Cardiac muscle cell (in vitro differentiated cells and primary cell): ENCODE data around the gene ANKRD17. TPM values are rescaled to one million over a fixed set of nuclear protein-coding genes. Genes with fewer than 3 reads are reported as not detected.

ENCODE experiments used
- DNase-seq, 2 donors: peaks; one replicate each; pipeline versions ENCODE4 v3.0.0 to v3.0.0-alpha.2; 2010 to 2017; ENCODE audit warnings: low read depth in 1 of 2, low spot score in 1 of 2
- H3K27ac ChIP-seq: fragments of 200-600 bp; sonication (generic); 2 replicates; pipeline ENCODE4 v1.5.1; 2016
- H3K27me3 ChIP-seq: fragments of 200-600 bp; sonication (generic); 2 replicates; pipeline ENCODE4 v1.6.0; 2016; ENCODE audit warnings: control low read depth
- H3K36me3 ChIP-seq: fragments of 200-600 bp; sonication (generic); 2 replicates; pipeline ENCODE4 v1.5.1; 2016; ENCODE audit warnings: control low read depth
- H3K4me1 ChIP-seq: fragments of 200-600 bp; sonication (generic); 2 replicates; pipeline ENCODE4 v1.8.1; 2017; ENCODE audit warnings: low read depth, mild to moderate bottlenecking, mixed run types
- H3K4me3 ChIP-seq: fragments of 200-600 bp; sonication (generic); 2 replicates; pipeline ENCODE4 v1.5.1; 2016; ENCODE audit warnings: mild to moderate bottlenecking
- H3K9me3 ChIP-seq: fragments of 200-600 bp; sonication (generic); 2 replicates; pipeline ENCODE4 v1.5.1; 2017; ENCODE audit warnings: low read depth, mild to moderate bottlenecking, control low read depth
- CTCF ChIP-seq: IDR thresholded peaks from 2 replicates; pipeline ENCODE4 v1.5.1; 2012; ENCODE audit warnings: low read depth, mild to moderate bottlenecking, low read length
- polyA plus RNA-seq: library from polyadenylated mRNA; unstranded; fragments of >200 nt; fragmentation: Nextera tagmentation; extraction: Ambion mirVana; gene quantifications from 2 replicates; pipeline ENCODE4 v1.2.1, GENCODE V29; 2016
- total RNA-seq: library from RNA; depleted of rRNA; stranded (reverse); fragments of >200 nt; gene quantifications from 2 replicates; pipeline ENCODE4 v1.2.3, GENCODE V29; 2016

Gene ANKRD17
- total and polyA plus RNA-seq, 2 experiments from 2014 or later, result 38.9 to 60.1 TPM

DNA sequence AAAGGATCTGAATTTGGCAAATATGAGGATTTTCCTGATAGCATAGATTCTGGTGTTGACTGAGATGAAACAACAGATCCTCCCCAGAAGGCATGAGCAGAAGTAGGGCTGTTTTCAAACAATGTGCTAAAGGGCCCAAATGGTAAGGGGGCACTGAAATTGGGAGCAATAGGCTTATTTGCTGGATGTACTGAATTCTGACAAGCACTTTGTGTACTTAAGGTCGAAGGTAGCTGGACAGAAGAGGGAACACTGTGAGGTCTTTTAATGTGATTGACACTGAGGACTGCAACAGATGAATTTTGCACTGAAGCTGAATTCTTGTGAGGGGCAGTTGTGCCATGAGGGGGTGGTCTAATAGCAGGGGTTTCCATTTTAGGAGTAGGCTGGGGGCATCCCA, 167.9 kb downstream of the ANKRD17 start:
- Histone ChIP-seq H3K4me3 (no peak overlapping the region), H3K9me3 (no peaks in the 10 kb centered on the region), H3K4me1 (no peaks in the 10 kb centered on the region), H3K27me3 (no peaks in the 10 kb centered on the region), H3K27ac (peak overlapping the region; percentile 64), H3K36me3 (peaks cover 53% of the 10 kb centered on the region)
- DNase-seq, result no peak
- no peak for TF ChIP-seq CTCF

GRCh38 chr4:73087871-73088270, 170.7 kb downstream of the ANKRD17 start:
- Histone ChIP-seq H3K27me3 (no peaks in the 10 kb centered on the region), H3K36me3 (peaks cover 58% of the 10 kb centered on the region), H3K27ac (no peak overlapping the region), H3K4me3 (no peak overlapping the region), H3K4me1 (no peaks in the 10 kb centered on the region), H3K9me3 (no peaks in the 10 kb centered on the region)
- DNase-seq, result no peak
- no peak for TF ChIP-seq CTCF

DNA sequence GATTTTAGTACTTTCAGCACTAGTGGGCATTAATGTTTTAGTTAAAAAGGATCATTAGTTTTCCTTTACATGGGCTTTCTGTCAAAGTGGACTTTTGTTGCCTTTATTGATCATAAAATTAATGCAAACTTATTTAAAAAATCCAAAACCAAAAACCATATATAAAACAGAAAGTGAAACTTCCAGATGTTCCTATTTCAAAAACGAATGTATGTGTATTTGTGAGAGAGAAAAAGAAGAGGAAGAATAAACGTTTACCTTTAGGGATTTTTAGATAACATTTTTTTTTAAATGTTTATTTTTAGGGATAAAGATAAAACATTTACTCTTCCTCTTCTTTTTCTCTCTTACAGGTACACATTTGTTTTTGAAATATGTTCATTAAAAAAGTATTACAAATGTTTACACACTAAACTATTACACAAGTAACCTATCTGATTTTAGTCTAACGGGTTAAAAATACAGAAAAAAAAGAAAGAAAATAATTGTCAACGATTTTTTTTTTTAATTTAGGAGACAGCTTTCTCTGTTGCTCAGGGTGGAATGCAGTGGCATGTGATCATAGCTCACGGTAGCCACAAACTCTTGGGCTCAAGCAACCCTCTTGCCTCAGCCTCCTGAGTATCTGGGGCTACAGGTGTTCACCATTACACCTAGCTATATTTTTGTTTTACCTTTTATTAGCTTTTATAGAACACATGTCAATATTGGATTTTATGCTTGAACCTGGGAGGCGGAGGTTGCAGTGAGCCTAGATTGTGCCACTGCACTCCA, 172.3 kb downstream of the ANKRD17 start:
- Histone ChIP-seq H3K27me3 (no peaks in the 10 kb centered on the region), H3K27ac (no peak overlapping the region), H3K9me3 (no peaks in the 10 kb centered on the region), H3K4me1 (no peaks in the 10 kb centered on the region), H3K36me3 (peaks cover 60% of the 10 kb centered on the region), H3K4me3 (no peak overlapping the region)
- TF ChIP-seq CTCF, result no peak
- no peak for DNase-seq

- Histone ChIP-seq H3K4me1 (no peaks in the 10 kb centered on the region), H3K27me3 (no peaks in the 10 kb centered on the region), H3K9me3 (no peaks in the 10 kb centered on the region), H3K27ac (no peak overlapping the region), H3K36me3 (peaks cover 73% of the 10 kb centered on the region), H3K4me3 (no peak overlapping the region)
- TF ChIP-seq CTCF, result no peak
- DNase-seq, result peak in 1 of 2 donors; percentile 20
These were observed 177.8 kb downstream of the ANKRD17 start for GRCh38 chr4:73080789-73081188.

GRCh38 chr4:73075832-73076231, 182.8 kb downstream of the ANKRD17 start:
- H3K27me3 ChIP-seq, result no peaks in the 10 kb centered on the region
- no peaks in the 10 kb centered on the region for H3K4me1 ChIP-seq
- no peak for TF ChIP-seq CTCF
- no peaks in the 10 kb centered on the region for H3K9me3 ChIP-seq
- H3K36me3 ChIP-seq, result peaks cover 62% of the 10 kb centered on the region
- H3K27ac ChIP-seq, result no peak overlapping the region
- DNase-seq, result no peak
- H3K4me3 ChIP-seq, result no peak overlapping the region
